Effector memory CD4-positive, alpha-beta T cell (primary cell): Measurements from ENCODE around the gene GCK.

Experiments used
- DNase-seq, 3 donors: peaks; one replicate each; pipeline ENCODE4 v3.0.0-alpha.2; 2020
- H3K27ac ChIP-seq: 2 replicates; pipeline ENCODE4 v1.7.0; 2013; ENCODE audit warnings: mild to moderate bottlenecking, low read length, moderate library complexity; ENCODE audit not compliant: insufficient read depth, poor library complexity, severe bottlenecking
- H3K27me3 ChIP-seq: replicated peaks from 2 replicates; pipeline ENCODE4 v1.7.0; 2013; ENCODE audit warnings: mild to moderate bottlenecking, low read length; ENCODE audit not compliant: insufficient read depth, control insufficient read depth, poor library complexity, severe bottlenecking
- H3K36me3 ChIP-seq: 2 replicates; pipeline ENCODE4 v1.7.0; 2013; ENCODE audit warnings: mild to moderate bottlenecking, low read length, moderate library complexity; ENCODE audit not compliant: control insufficient read depth, insufficient read depth
- H3K4me1 ChIP-seq: 2 replicates; pipeline ENCODE4 v1.7.0; 2013; ENCODE audit warnings: low read length, mild to moderate bottlenecking; ENCODE audit not compliant: control insufficient read depth, insufficient read depth, poor library complexity, severe bottlenecking
- H3K4me3 ChIP-seq: 2 replicates; pipeline ENCODE4 v1.7.0; 2013; ENCODE audit warnings: low read length, low read depth, mild to moderate bottlenecking; ENCODE audit not compliant: insufficient read depth, poor library complexity, severe bottlenecking
- H3K9me3 ChIP-seq: 2 replicates; pipeline ENCODE4 v1.7.0; 2013; ENCODE audit warnings: mild to moderate bottlenecking, low read length, moderate library complexity; ENCODE audit not compliant: control insufficient read depth

GCK gene

DNA sequence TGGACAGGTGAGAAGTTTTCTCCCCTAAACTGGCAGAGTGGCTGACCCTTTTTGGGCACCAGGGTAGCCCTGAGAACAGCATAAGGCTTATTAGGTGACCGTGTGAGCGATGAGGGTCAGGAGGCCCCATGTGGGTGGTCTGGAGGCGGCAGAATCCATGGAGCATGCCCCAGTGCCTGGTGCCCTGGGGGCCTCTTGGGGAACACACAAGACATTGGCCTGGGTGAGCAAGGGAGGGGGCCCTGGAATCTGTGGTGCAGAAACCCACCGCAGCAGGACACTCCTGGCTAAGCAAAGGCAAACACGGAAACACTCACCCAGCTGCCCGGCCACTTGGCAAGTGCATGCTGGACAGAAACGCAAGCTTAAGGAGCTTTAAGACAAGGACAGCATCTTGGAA lies 41.0 kb upstream of the GCK start:
- no peak for DNase-seq
- no peak overlapping the region for H3K27ac ChIP-seq
- no peaks in the 10 kb centered on the region for H3K4me1 ChIP-seq
- no peaks in the 10 kb centered on the region for H3K36me3 ChIP-seq
- H3K4me3 ChIP-seq, result no peak overlapping the region
- no peaks in the 10 kb centered on the region for H3K27me3 ChIP-seq
- H3K9me3 ChIP-seq, result no peaks in the 10 kb centered on the region

DNA sequence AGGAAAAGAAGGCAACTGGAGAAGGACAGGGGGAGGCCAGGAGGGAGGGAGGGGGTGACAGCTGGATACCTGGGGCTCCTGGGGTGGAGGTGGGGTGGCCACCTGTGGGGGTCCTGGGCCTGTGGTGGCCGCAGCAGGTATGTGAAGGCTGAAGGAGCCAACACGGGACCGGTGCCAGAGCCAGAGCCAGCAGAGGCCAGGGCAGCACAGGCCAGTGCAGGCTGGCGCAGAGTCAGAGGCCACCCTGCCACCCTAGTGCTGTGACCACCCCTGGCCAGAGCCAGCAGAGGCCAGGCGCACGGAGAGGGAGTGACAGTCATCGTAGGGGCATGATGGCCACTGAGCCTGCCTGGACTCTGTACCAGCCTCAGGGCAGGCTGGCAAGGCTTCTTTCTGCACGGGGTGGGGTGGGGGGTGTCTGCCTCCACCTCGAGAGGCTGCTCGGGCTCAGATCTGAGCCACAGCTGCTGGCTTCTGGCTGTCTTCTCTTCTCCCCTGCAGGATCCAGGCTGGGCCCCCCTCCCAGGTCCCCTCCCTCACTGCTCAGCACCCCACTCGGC lies 40.4 kb upstream of the GCK start:
- no peak for DNase-seq
- no peaks in the 10 kb centered on the region for H3K27me3 ChIP-seq
- H3K9me3 ChIP-seq, result no peaks in the 10 kb centered on the region
- H3K27ac ChIP-seq, result no peak overlapping the region
- no peaks in the 10 kb centered on the region for H3K4me1 ChIP-seq
- H3K36me3 ChIP-seq, result no peaks in the 10 kb centered on the region
- no peak overlapping the region for H3K4me3 ChIP-seq

DNA sequence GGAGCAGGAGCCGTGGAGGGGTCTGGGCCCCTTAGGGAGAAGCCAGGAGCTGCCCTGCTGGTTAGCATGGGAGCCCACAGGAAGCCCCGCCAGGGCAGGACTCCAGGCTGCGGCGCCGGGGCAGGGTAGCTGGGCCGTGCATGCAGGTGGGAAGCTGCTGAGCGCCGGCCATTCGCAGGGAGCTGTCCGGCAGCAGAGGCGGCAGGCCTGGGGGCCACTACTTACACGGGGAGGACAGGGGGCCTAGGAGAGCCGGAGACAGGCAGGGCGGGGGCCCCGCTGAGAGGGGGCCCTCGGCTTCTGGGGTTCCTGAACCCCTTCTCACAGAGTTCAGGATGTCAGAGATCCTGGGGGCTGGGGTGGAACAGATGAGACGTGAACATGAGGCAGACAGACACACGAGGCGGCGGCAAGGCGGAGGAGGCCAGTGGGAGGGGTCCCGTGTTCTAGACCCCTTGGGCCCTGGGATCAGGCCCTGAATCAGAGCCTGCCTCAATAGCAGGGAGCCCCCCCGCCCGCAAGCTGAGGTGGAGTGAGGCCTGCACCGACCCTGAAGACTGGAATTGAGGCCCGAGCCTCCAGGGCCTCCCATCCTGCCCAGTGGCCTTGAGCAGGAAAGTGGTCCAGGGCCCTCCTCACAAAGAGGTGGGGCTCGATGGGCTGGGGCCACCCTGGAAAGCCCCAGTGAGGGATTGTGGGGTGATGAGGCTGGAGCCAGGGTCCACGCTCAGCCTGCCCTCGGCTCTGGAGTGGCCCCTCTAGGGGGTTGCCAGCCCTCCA lies 39.5 kb upstream of the GCK start:
- Histone ChIP-seq H3K27me3 (no peaks in the 10 kb centered on the region), H3K4me1 (no peaks in the 10 kb centered on the region), H3K36me3 (no peaks in the 10 kb centered on the region), H3K27ac (no peak overlapping the region), H3K9me3 (no peaks in the 10 kb centered on the region), H3K4me3 (no peak overlapping the region)
- no peak for DNase-seq

DNA sequence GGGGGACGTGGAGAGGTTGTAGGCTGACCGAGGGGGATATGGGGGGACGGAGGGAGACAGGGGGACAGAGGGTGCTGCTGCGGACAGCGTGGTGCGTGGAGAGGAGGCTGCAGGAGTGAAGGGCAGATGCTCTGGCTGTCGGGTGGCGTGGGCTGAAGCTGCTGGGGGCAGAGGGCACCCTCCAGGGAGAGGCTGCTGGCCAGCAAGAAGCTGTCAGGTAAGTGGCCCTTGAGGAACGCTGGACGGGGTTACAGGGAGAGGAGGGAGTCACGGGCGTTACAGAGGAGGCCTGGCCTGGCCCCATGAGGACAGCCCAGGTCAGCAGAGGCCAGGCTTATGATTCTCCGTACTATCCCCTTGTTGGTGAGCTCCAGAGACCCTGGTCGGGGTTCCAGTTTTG lies 38.7 kb upstream of the GCK start:
- H3K9me3 ChIP-seq, result no peaks in the 10 kb centered on the region
- H3K36me3 ChIP-seq, result no peaks in the 10 kb centered on the region
- no peak overlapping the region for H3K4me3 ChIP-seq
- no peak for DNase-seq
- no peaks in the 10 kb centered on the region for H3K4me1 ChIP-seq
- no peak overlapping the region for H3K27ac ChIP-seq
- no peaks in the 10 kb centered on the region for H3K27me3 ChIP-seq

GRCh38 chr7:44226396-44226753 lies 37.1 kb upstream of the GCK start:
- Histone ChIP-seq H3K36me3 (no peaks in the 10 kb centered on the region), H3K27me3 (no peaks in the 10 kb centered on the region), H3K27ac (no peak overlapping the region), H3K4me3 (no peak overlapping the region), H3K4me1 (no peaks in the 10 kb centered on the region), H3K9me3 (no peaks in the 10 kb centered on the region)
- no peak for DNase-seq

DNA sequence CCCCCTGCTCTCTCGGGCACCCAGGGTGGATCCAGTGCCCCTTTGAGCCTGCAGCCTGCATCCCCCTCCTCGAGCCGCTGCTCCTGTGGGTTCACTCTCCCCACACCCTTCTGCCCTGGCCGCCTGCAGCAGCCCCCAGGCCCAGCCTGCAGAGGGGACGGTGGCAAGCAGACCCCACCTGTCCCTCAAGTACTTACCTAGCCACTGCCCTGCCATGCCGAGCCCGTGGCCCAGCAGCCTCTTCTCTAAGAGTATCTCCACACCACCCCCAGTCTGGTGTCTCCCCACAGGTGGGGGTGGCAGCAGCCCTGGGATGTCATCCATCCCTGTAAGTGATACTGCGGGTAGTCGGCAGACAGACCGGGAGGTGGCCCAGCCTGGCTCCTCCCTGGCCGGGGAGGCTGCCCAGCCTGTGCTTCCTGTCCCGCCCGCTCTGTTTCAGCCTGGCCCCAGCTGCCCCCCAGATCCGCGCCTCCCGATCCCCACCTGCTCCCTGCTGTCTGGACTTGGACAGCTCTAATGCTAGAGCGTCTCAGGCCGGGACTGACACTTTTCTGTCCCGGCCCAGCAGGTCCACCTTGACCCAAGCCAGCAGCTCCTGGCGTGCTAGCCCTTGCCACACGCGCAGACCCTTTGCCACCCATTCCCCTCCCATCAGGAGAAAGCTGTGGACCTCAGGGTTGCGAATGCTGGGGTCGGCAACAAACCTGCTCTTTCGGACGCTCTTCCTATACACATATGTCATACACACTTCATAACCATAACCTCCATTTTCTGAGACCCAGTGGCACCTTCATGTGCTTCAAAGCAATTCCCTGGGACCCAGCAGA lies 36.5 kb upstream of the GCK start:
- no peaks in the 10 kb centered on the region for H3K4me1 ChIP-seq
- no peak for DNase-seq
- no peaks in the 10 kb centered on the region for H3K36me3 ChIP-seq
- H3K4me3 ChIP-seq, result no peak overlapping the region
- H3K27me3 ChIP-seq, result no peaks in the 10 kb centered on the region
- H3K27ac ChIP-seq, result no peak overlapping the region
- H3K9me3 ChIP-seq, result no peaks in the 10 kb centered on the region

DNA sequence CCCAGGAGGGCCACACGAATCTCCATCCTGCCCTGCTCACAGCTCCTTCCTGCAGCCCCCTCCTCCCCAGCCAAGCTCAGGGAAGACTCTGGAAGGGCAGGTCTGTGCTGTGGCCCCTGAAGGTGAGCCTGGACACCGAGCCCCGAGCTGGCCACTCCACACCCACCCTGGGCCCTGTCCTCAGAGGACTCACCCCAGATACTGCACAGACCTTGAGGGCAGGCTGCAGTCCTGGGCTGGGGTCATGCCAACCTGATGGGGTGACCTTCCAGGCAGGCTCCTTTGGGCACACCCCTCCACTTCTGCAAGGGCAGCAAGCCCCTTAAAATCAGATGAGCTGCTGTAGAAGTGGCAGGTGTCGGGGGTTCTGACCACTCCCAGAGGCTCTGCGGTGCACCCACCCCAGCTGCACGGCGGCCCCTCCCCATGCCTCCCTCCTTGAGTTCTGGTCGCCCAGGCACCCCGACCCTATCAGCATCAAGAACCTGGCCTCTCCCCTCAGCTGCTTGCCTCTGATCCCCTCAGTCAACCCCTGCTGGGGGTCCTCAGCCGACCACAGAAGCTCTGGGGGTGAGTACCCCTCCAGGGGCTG lies 35.8 kb upstream of the GCK start:
- Histone ChIP-seq H3K9me3 (no peaks in the 10 kb centered on the region), H3K4me1 (no peaks in the 10 kb centered on the region), H3K27me3 (no peaks in the 10 kb centered on the region), H3K36me3 (no peaks in the 10 kb centered on the region), H3K4me3 (no peak overlapping the region), H3K27ac (no peak overlapping the region)
- no peak for DNase-seq

DNA sequence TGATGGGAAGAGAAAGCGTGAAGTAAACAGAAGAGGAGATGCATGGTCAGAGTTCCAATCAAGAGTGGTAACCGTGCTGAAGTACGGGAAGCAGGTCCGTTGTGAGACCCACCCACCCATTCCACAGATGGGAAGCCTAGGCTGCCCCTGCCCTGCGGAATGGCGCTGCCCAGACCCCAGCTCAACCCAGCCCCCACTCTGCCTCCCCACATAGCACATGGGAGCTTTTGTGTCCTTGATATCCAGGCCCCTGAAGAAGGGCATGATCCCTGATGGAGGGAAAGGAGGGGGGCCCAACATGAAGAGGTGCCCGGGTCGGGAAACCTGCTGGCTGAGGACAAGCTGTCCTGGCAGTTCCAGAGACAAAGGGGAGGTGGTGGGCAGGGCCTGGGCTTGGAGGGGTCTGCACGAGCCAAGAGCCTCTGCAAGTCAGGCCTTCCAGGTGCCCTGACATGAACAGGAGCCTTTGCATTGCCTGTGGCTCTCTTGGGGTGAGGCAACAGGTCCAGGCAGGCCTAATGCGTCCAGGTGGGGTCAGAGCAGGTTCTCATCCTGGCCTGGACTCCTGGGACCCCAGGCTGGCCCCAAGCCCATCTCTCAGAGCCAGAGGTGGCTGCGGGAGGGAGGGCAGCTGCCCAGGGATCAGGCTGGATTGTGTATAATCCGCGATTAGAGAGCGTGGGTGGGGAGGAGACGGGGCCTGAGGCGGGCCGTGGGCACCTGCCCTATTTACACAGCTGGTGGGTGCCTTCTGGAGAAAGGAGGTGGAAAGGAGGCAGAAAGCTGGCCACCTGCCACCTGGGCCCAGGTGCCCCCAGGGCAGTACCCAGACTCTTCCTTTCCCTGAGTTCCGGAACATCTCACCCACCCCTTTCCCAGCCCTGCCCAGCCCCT lies 35.1 kb upstream of the GCK start:
- H3K4me3 ChIP-seq, result no peak overlapping the region
- DNase-seq, result no peak
- H3K4me1 ChIP-seq, result no peaks in the 10 kb centered on the region
- no peaks in the 10 kb centered on the region for H3K27me3 ChIP-seq
- H3K27ac ChIP-seq, result no peak overlapping the region
- H3K36me3 ChIP-seq, result no peaks in the 10 kb centered on the region
- H3K9me3 ChIP-seq, result no peaks in the 10 kb centered on the region

GRCh38 chr7:44223362-44224079 lies 34.3 kb upstream of the GCK start:
- H3K9me3 ChIP-seq, result no peaks in the 10 kb centered on the region
- no peak overlapping the region for H3K27ac ChIP-seq
- H3K4me1 ChIP-seq, result no peaks in the 10 kb centered on the region
- H3K27me3 ChIP-seq, result no peaks in the 10 kb centered on the region
- H3K4me3 ChIP-seq, result no peak overlapping the region
- DNase-seq, result no peak
- no peaks in the 10 kb centered on the region for H3K36me3 ChIP-seq
